HCT116 (cell line): Measurements from ENCODE around the gene LRP2. TPM values are rescaled to one million over a fixed set of nuclear protein-coding genes. Genes with fewer than 3 reads are reported as not detected.

Experiments
- ATAC-seq: fragments of 200-7000 bp; cut with Tn5 transposase; 2 replicates; pipeline ENCODE4 v1.9.1; 2020; ENCODE audit warnings: mild to moderate bottlenecking, moderate library complexity
- BruUV-seq: library from RNA; stranded (reverse); fragments of 400-500 nt; replicated peaks from 2 replicates; lab custom pipeline; 2021; lab: Mats Ljungman, UMichigan
- CTCF ChIA-PET: fragments of 300-600 bp; sonication (Branson Sonifier 250); formaldehyde crosslinking; loops from one replicate; lab custom pipeline; 2021; ENCODE audit warnings: antibody characterized with exemption; lab: Charles Lee
- POLR2A ChIA-PET: fragments of 300-600, 350-600 bp; sonication (Branson Sonifier 250); formaldehyde crosslinking; loops from one replicate; lab custom pipeline; 2021; ENCODE audit warnings: antibody characterized with exemption; lab: Charles Lee
- RAD21 ChIA-PET, 2 experiments: fragments of 300-600 bp; sonication (Branson Sonifier 250); formaldehyde crosslinking; loops; one replicate each; lab custom pipeline; 2023; ENCODE audit warnings: low total read pairs in 2 of 2; ENCODE audit not compliant: uncharacterized antibody in 2 of 2, unreplicated experiment in 2 of 2, low non-redundant PET in 1 of 2; lab: Charles Lee
- DNase-seq: peaks from one replicate; pipeline ENCODE4 v3.0.0-alpha.2; 2010; ENCODE audit warnings: low read depth, low spot score
- H2AFZ ChIP-seq: fragments of 200-600 bp; shearing (Covaris generic), sonication (generic); 2 replicates; pipeline ENCODE4 v1.6.1; 2017; ENCODE audit warnings: low read depth, mixed run types, mixed read lengths, antibody characterized with exemption, low read length; ENCODE audit not compliant: poor library complexity, severe bottlenecking
- H3K27ac ChIP-seq: 2 replicates; pipeline ENCODE4 v1.5.1; 2012; ENCODE audit warnings: low read depth, low read length
- H3K27me3 ChIP-seq: fragments of 200-600 bp; sonication (generic); 2 replicates; pipeline ENCODE4 v1.6.1; 2016; ENCODE audit warnings: mixed run types, low read length, mixed read lengths; ENCODE audit not compliant: insufficient read depth
- H3K36me3 ChIP-seq, 2 experiments: fragments of 200-500 bp in 1 of 2; fragments of 200-600 bp in 1 of 2; sonication (Bioruptor generic) in 1 of 2; sonication (generic) in 1 of 2; 2 replicates each; pipeline versions ENCODE4 v1.5.1 to v1.6.1; 2014 to 2016; ENCODE audit warnings: low read length in 2 of 2, inconsistent platforms in 1 of 2, mixed read lengths in 1 of 2, mixed run types in 1 of 2; ENCODE audit not compliant: insufficient read depth in 2 of 2, control insufficient read depth in 1 of 2
- H3K4me1 ChIP-seq, 2 experiments: fragments of 200-600 bp in 1 of 2; sonication (generic) in 1 of 2; 2 replicates each; pipeline versions ENCODE4 v1.5.1 to v1.6.1; 2012 to 2017; ENCODE audit warnings: low read length in 2 of 2, inconsistent platforms in 1 of 2, mild to moderate bottlenecking in 1 of 2, mixed read lengths in 1 of 2, mixed run types in 1 of 2, moderate library complexity in 1 of 2; ENCODE audit not compliant: insufficient read depth in 2 of 2, control insufficient read depth in 1 of 2
- H3K4me2 ChIP-seq: fragments of 200-600 bp; sonication (generic); 2 replicates; pipeline ENCODE4 v1.6.1; 2017; ENCODE audit warnings: mixed run types, low read length, mixed read lengths
- H3K4me3 ChIP-seq, 2 experiments: fragments of 200-600 bp in 1 of 2; sonication (generic) in 1 of 2; replicated peaks in 1 of 2; 2 replicates each; pipeline ENCODE4 v1.5.1; 2011 to 2016; ENCODE audit warnings: low read length in 2 of 2, control low read depth in 1 of 2, low read depth in 1 of 2, mild to moderate bottlenecking in 1 of 2, mixed read lengths in 1 of 2, mixed run types in 1 of 2
- H3K79me2 ChIP-seq: fragments of 200-600 bp; sonication (generic); 2 replicates; pipeline ENCODE4 v1.6.1; 2017; ENCODE audit warnings: mild to moderate bottlenecking, mixed run types, low read length, moderate library complexity, mixed read lengths; ENCODE audit not compliant: insufficient read depth
- H3K9ac ChIP-seq: fragments of 200-600 bp; sonication (generic); 2 replicates; pipeline ENCODE4 v1.6.1; 2016; ENCODE audit warnings: low read length, mixed read lengths
- H3K9me2 ChIP-seq: fragments of 200-600 bp; sonication (generic), shearing (Covaris generic); 2 replicates; pipeline ENCODE4 v1.6.1; 2017; ENCODE audit warnings: mixed run types, mild to moderate bottlenecking, moderate library complexity; ENCODE audit not compliant: insufficient read depth
- H3K9me3 ChIP-seq, 2 experiments: fragments of 200-500 bp in 1 of 2; fragments of 200-600 bp in 1 of 2; sonication (Bioruptor generic) in 1 of 2; sonication (generic) in 1 of 2; 2 replicates each; pipeline ENCODE4 v1.6.1; 2014 to 2017; ENCODE audit warnings: low read length in 2 of 2, mixed read lengths in 2 of 2, inconsistent platforms in 1 of 2, low read depth in 1 of 2, mild to moderate bottlenecking in 1 of 2, mixed run types in 1 of 2, moderate library complexity in 1 of 2; ENCODE audit not compliant: control insufficient read depth in 1 of 2, insufficient read depth in 1 of 2
- H4K20me1 ChIP-seq: fragments of 200-600 bp; sonication (generic), shearing (Covaris generic); 2 replicates; pipeline ENCODE4 v1.6.1; 2017; ENCODE audit warnings: mixed run types, mild to moderate bottlenecking, moderate library complexity; ENCODE audit not compliant: insufficient read depth
- ATF3 ChIP-seq: IDR thresholded peaks from 2 replicates; pipeline ENCODE4 v1.6.1; 2012
- CBX3 ChIP-seq: IDR thresholded peaks from 2 replicates; pipeline ENCODE4 v1.6.1; 2012; ENCODE audit warnings: low read depth
- CEBPB ChIP-seq: IDR thresholded peaks from 2 replicates; pipeline ENCODE4 v1.6.1; 2012; ENCODE audit warnings: low read depth
- ELF1 ChIP-seq: IDR thresholded peaks from 2 replicates; pipeline ENCODE4 v1.6.1; 2012; ENCODE audit warnings: low read depth, borderline replicate concordance
- EZH2 ChIP-seq: fragments of 200-600 bp; sonication (generic); IDR thresholded peaks from 2 replicates; pipeline ENCODE4 v1.6.1; 2017; ENCODE audit warnings: antibody characterized with exemption, mixed run types
- FOSL1 ChIP-seq: IDR thresholded peaks from 2 replicates; pipeline ENCODE4 v1.6.1; 2012; ENCODE audit warnings: low read depth
- REST ChIP-seq: IDR thresholded peaks from 2 replicates; pipeline ENCODE4 v1.6.1; 2012; ENCODE audit warnings: low read depth
- YY1 ChIP-seq: IDR thresholded peaks from 2 replicates; pipeline ENCODE4 v1.6.1; 2011; ENCODE audit warnings: low read length, low read depth, moderate library complexity, mild to moderate bottlenecking; ENCODE audit not compliant: insufficient replicate concordance; ENCODE audit errors: extremely low read depth
- ZFX ChIP-seq: fragments of 450-650 bp; IDR thresholded peaks from 2 replicates; pipeline ENCODE4 v1.6.1; 2017
- ZNF274 ChIP-seq: fragments of 200-500 bp; sonication (Bioruptor generic); IDR thresholded peaks from 2 replicates; pipeline ENCODE4 v1.6.1; 2014; ENCODE audit warnings: mild to moderate bottlenecking, low read depth, low read length, inconsistent platforms
- intact Hi-C: fragments of 100-400 bp; cut with micrococcal nuclease; formaldehyde crosslinking; loops from 2 replicates; pipeline ENCODE4 v1.10.0; 2022
- total RNA-seq: library from RNA; stranded (reverse); gene quantifications from one replicate; pipeline ENCODE4 v1.2.1, GENCODE V29; 2021; ENCODE audit not compliant: unreplicated experiment

Gene LRP2
- total RNA-seq, 1 experiment from 2014 or later: 0.20 TPM

GRCh38 chr2:169254774-169255173, 107.6 kb downstream of the LRP2 start:
- Histone ChIP-seq H3K4me3 (no peak overlapping the region), H3K9me2 (no peaks in the 10 kb centered on the region), H3K27ac (no peak overlapping the region), H3K4me2 (no peak overlapping the region), H3K4me1 (no peaks in the 10 kb centered on the region), H3K9me3 (no peaks in the 10 kb centered on the region), H3K79me2 (no peaks in the 10 kb centered on the region), H3K36me3 (no peaks in the 10 kb centered on the region), H4K20me1 (no peaks in the 10 kb centered on the region), H3K9ac (no peak overlapping the region), H3K27me3 (no peaks in the 10 kb centered on the region), H2AFZ (no peak overlapping the region)
- BruUV-seq: no TSS peak
- RAD21 ChIA-PET: no interaction called here
- TF ChIP-seq ZFX: no peak
- no peak for TF ChIP-seq FOSL1
- no peak for TF ChIP-seq ATF3
- no peak for TF ChIP-seq YY1
- no peak for TF ChIP-seq REST
- TF ChIP-seq CBX3: no peak
- TF ChIP-seq EZH2: no peak
- TF ChIP-seq CEBPB: no peak
- TF ChIP-seq ZNF274: no peak
- TF ChIP-seq ELF1: no peak
- POLR2A ChIA-PET: no interaction called here
- DNase-seq (no peak), ATAC-seq (no peak)
- CTCF ChIA-PET: no interaction called here
- intact Hi-C loops: no loop called here
